Amniotic epithelial cell (primary cell): Measurements from ENCODE around the gene NUAK2.
"Not testable (repeated sequence)": the region's sequence is repeated elsewhere in the genome, so short reads cannot be mapped to it uniquely, and the experiment has no call there.

Source experiments
- DNase-seq: peaks from one replicate; pipeline ENCODE4 v3.0.0-alpha.2; 2010; ENCODE audit warnings: low read depth

The NUAK2 gene

DNA sequence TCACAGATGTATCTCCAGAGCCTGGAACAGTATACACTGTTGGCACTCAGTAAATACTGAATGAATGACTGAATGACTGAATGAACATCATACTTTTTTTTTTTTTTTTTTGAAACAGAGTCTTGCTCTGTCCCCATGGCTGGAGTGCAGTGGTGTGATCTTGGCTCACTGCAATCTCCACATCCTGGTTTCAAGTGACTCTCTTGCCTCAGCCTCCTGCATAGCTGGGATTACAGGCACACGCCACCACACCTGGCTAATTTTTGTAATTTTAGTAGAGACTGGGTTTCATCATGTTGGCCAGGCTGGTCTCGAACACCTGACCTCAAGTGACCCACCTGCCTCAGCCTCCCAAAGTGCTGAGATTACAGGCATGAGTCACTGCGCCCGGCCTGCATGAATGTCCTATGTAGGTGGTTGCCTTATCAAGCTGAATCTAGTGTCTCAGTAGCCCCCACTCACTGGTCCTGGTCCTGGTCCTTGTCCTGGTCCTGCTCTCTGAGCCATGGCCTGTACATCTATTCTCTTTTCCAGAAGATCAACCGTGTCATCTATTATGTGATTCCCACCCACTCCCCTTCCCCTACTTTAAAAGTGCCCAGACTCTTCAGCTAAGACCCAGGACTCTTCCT lies 23.9 kb downstream of the NUAK2 start:
- not testable (repeated sequence) for DNase-seq

DNA sequence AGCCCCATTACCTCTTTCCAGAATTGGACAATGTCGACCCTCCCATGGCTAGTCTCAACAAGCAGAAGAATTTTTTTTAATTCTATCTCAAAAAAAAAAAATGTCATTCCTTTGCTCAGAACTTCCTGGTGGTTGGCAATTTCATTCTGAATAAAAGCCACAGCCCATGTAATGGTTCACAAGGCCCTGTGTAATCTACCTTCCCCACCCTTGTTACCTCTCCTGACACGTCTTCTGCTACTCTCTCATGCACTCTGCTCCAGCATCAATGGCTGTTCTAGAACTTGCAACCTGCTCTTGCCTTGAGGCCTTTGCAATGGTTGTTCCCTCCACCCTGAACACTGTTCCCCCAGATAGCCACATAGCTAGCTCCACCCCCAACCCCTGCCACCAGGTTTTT lies 25.4 kb downstream of the NUAK2 start:
- DNase-seq = no peak

- DNase-seq = no peak
These were observed 26.6 kb downstream of the NUAK2 start for GRCh38 chr1:205294934-205295333.

DNA sequence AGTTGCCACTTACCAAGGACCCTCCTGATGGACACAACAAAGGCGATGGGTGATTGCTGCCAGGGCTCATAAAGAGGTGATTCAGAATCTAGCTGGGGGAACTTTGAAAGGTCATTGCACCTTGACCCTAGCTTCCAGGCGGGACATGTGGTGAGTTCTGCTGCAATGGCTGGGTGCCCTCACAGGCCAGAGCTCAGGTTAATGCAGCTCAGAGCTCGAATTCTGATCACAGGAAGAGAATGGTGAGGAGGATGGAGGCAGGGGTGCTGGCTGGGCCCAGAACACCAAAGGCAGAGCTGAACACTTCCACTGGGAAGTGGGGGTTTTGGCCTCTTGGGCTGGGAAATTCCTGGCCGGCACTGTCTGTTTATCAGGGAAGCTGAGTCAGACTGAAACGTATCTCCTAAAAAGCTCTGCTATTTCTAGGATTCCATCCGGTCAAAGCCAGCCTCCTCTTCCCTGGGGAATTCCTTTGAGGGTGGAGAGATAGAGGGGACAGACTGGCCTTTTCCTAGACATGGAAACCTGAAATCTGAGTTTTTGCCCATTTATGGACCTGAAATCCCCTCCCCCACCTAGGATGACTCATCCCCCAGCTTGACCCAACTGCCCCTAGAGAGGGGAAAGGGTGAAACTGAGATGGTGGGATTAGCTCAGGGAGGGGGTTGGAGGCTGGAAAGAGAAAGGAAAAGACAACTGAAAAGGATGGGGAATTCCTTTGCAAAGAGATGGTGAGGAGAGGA lies 27.2 kb downstream of the NUAK2 start:
- peak; percentile 93 for DNase-seq

DNA sequence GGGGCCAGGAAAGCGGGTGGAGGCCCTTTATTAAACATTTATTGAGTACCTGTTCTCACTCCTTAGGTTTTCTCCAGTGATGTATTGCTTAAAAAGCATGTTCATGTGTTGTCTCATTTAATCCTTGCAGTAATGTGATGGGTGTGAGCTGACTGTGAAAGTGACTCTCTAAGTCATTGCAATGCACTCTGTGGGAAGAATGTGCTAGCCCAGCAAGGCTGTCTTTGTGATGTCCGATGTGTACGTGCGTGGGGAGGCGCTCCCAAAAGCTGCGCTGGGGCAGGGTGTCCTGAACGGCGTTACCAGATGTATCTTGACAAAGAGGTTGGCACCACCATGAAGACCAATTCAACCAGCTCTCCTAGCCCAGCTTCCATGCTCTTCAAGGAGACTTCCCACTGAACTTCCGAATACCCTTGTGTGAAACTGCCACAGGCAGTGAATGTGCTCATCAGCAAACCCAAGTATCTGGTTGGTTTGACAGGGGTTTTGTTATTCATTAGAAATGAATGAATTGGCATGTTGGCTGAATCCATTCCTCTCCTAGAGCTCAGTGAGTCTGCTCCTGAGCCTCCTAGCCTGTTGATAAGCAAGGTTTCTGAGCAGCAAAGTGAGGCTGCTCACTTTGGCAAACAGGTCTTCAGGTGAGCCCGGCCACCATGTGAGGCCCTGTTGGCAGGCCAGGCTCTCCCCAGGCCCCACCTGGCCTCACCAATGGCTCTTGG lies 28.0 kb downstream of the NUAK2 start:
- no peak for DNase-seq

DNA sequence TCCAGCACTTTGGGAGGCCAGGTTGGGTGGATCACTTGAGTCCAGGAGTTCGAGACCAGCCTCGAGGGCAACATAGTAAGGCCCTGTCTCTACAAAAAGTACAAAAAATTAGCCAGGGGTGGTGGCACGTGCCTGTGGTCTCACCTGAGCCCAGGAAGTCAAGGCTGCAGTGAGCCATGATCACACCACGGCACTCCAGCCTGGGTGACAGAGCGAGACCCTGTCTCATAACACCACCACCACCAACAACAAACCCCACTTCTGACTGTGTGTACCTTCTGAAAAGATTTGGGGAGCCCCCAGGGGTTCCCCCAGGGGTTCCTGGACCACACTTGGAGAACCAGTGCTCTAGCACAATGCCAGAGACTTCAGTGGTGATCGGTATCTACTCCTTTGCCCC lies 29.9 kb downstream of the NUAK2 start:
- no peak for DNase-seq

GRCh38 chr1:205287767-205288559 lies 33.6 kb downstream of the NUAK2 start:
- DNase-seq = no peak

DNA sequence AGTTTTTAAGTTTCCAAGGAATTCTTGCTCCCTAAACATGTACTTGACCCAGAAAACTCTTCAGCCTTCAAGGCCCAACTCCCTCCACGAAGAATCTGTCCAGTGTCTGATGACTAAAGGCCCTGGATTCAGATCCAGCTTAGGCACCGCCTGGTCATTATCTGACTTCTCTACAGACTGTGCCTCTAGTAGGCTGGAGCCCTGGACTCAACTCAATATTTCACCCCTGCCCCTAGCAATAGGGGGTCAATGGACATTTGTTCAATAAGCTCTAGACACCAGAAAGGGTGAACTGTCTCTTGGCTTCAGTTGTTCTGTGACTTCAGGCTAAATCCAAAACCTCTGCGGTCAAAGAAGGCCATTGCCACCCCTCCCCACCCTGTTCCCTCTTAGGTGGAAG lies 34.5 kb downstream of the NUAK2 start:
- DNase-seq = no peak

GRCh38 chr1:205286335-205286950 lies 35.1 kb downstream of the NUAK2 start:
- peak; percentile 57 for DNase-seq

GRCh38 chr1:205285381-205286101 lies 36.0 kb downstream of the NUAK2 start:
- DNase-seq = peak; percentile 47

DNA sequence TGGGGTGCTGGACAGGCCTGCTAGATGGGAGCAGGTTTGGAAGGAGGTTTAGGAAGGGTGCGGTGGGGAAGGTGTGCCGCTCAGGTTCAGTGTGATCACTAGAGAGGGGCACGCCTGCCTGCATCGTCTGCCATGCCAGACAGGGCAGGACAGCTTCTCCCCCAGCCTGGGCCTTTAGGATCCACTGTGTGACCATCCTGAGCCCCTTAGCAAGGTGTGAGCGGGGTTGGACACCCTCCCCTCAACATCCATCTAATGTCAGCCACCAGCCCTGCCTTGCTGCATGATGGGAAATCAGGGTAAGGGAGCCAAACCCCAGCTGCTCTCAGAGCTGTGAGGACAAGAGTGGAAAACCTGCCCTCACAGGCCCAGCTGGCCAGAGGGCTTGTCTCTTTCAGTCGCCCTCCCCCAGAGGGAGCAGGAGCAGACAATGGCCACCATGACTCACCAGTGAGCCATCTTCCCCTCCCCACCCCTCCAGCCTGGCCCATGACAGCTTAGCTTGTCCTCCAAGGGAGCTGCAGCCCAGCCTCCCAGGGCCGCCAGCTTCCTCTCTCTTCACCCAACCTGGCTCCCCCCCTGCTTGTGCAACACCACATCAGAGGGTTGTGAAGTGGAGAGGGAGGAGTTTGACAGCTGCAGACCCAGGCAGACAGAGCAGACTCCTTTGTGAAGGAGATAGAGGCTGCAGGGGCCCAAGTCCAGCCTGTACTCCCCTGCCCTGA lies 37.0 kb downstream of the NUAK2 start:
- peak; percentile 98 for DNase-seq

DNA sequence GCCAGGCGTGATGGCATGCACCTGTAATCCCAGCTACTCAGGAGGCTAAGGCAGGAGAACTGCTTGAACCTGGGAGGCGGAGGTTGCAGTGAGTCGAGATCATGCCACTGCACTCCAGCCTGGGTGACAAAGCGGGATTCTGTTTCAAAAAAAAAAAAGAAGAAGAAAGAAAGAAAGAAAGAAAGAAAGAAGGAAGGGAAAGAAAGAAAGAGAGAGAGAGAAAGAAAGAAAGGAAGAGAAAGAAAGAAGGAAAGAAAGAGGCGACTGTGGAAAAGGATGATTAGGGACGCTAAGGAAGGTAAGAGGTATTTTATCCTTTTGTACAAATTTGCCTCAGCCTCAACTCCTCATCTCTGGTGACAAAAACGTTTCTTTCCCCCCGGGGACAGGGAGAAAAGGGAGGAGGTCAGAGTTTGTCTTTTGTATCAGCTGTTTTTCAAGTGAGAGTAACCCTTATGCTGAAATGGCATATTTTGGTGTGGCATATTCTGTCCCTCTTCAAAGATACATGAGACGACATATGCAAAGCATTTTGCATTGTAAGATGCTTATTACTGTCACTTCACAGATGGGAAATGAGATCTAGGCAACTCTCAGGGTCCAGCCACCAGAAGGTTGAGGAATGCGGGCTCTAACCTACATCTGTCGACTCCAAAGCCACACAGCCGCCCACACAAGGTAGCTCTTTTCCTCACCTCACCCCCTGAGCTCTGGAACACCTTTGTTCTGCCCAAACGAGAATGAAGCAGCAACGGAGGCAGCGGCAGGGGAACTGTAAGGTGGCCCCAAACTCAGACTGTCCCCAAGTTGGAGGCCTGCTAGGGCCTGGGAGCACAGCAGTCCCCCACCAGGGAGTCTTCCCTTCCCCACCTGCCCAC lies 38.0 kb downstream of the NUAK2 start:
- DNase-seq = no peak

GRCh38 chr1:205280666-205281395 lies 40.7 kb downstream of the NUAK2 start:
- not testable (repeated sequence) for DNase-seq

GRCh38 chr1:205279986-205280385 lies 41.6 kb downstream of the NUAK2 start:
- DNase-seq = no peak

DNA sequence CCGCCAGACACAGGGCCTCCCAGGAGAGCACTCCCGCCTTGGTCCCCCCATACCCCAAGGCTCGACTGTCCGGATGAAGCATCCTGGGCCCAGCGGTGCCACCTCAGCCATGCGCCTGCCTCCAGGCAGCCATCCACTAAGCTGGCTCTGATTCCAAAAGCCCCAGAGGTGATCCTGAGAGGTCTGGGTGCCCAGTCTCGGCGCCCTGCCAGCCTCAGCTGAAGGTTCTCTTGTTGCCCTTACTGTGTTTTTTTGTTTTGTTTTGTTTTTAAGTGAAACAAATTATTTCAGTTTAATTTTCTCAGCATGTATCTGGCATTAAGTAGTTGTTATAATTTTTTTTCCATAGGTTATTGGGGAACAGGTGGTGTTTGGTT lies 44.9 kb downstream of the NUAK2 start:
- DNase-seq = no peak

DNA sequence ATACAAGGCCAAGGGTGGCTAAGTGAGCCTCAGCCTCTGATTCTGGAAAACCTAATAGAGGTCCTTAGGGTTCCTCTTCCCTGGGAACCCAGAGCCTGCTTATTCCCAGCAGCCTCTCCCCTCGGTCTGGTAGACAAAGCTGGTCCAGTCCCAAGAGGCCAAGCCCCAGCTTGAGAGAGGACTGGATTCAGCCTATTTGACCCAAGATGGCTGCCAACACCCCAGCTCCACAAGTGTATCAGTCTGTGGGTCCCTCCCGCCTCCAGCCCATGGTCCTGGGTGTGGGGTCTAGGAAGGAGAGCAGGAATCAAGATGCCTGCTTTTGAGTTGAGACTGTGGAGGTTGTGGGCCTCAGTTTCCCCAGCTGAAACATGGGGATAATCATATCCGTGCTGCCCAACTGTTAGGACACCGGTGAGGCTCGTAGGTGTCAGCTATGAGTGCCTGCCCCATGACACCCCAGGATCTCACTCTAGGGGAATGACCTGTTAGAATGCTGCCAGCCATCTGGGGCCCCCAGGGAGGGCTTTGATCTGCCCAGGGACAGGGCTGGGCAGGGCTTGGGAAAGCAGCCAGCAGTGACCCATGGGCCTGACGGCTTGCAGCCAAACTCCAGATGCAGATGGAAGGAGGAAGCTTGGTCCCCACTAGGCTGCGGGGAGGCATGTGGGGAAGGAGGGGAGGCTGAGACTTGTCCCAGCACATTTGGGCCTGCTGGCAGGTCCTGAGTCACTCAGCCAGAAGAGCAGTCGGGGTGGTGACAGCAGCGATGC lies 45.4 kb downstream of the NUAK2 start:
- no peak for DNase-seq

GRCh38 chr1:205275133-205275532 lies 46.4 kb downstream of the NUAK2 start:
- no peak for DNase-seq

- DNase-seq = no peak
These were observed 47.4 kb downstream of the NUAK2 start for GRCh38 chr1:205274041-205274691.
